Fibroblast of skin of left quadriceps (primary cell): Measurements from ENCODE around the gene SCN2A.

Experiments used
- DNase-seq, 2 experiments: peaks; one replicate each; pipeline ENCODE4 v3.0.0-alpha.2; 2013; ENCODE audit warnings: low read depth in 2 of 2

The SCN2A gene

DNA sequence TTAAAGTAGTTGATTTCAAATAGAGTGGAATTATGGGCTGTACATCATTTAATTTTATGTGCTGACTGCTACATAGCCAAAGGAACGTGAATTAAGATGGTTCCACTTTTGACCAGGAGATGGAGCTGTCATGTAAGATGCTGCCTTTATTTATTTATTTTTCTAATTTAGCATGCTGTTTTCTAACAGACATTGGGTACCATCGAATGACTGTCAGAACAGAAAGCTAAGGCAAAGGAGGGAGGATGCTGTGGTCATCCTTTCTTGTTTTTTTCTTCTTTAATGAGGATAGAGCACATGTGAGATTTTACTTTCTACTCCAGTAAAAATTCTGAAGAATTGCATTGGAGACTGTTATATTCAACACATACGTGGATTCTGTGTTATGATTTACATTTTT lies at the start of gene SCN2A:
SCN2A (plus strand) TSS at position 185 of the 400 bp plus-strand sequence. CDS start 56,410 bp downstream, outside the sequence.
- DNase-seq = peak; percentile 5 to 8

DNA sequence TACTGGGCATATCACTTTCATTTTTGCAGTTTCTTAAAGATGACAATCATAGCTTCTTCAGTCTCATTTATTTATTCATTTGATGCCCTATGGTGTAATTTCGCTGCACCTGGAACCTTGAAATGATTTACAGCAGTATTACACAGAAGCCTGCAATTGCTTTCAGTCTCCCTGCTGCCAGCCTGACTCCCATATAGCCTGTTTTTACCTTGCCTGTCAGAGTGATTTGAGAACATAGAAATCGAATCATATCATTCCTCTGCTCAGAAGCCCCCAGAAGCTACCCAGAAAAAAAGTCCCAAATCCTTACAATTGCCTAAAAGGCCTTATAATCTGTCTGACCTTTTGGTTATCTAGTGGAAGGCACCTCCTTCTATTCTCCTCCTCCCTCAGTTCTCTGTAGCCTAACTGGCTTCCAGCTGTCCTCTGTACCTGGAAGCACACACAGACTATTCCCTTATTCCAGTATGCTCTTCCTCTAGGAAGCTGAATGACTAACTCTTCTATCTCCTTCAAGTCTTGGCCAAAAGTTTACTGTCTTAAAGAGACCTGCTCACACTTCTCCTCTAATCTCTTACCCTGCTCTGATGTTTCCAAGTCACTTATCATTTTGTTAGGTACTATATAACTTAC lies 48.0 kb upstream of the SCN2A start:
- DNase-seq = no peak

DNA sequence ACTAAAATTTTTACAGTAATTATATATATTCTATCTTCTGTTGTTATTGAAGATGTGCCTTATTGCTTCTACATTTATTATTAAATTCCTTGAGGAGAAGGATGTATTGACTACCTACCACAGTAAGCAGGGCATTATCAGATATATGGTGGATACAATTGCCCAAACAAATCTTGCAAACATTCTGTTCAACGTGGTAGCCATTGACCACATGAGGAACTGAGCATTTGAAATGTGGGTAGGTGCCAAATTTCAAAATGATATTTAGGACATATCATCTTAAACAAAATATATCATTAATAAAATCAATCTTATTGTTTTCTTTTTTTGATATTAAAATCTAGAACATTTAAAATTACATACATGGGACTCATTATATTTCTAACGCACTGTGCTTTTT lies 46.5 kb upstream of the SCN2A start:
- no peak for DNase-seq

DNA sequence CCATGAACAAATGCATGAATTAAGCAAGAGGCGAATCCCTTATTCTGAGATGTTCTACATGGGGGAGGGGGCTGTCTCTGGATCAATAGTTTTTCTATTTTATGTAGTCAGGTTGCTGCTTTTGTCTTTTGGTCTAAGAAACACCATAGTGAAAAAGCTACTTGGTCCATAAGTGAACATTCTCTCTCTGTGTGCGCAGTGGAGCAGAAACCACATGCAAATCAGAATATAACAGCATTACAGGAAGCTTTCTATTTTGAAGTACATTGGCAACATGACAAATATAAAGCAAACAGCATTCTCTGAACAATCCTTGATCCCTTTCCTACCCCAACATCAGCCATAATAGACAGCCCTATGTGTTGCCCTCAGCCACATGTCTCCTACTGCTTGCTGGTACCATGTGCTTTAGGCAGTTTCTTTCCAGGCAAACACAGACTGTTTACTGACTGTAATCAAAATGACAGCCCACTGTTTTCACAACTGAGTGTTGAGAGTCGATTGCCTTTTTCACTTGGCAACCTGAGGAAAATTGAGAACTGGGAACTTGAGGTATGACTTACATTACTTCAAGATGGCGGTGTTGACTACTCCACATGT lies 45.9 kb upstream of the SCN2A start:
- DNase-seq = no peak

DNA sequence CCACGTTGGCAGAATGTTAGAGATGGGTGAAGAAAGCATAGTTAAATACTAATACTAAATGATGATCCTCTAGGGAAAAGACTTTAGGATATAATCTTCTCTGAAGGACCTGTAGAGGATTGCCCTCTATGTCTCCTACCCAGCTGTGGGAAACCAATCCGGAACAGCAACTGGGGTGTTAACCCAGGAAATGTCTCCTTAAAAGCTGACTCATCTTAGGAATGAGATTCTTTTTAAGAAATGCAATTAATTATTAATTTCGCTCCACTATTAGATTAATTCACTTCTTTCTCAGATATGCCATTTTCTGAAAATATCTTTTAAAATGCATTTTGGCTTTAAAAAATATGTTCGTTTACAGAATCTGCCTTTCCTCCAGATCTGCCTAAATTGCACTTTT lies 42.8 kb upstream of the SCN2A start:
- no peak for DNase-seq

DNA sequence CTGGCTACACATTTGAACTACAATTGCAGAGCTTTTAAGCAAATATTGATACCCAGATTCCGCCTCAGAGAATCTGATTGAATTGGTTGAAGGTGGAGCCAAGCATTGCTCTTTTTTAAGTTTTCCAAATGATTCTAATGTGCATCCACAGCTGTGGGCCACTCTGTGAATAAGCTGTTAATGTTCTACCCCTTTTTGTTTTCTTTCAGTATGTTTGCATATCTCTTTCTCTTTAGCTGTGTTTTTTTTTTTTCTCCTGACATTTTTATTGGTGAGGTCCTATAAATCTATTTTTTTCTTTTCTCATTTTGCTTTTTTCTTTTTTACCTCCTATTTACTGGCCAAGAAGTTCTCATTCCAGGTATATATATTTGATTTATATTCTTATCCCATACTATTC lies 41.9 kb upstream of the SCN2A start:
- no peak for DNase-seq

DNA sequence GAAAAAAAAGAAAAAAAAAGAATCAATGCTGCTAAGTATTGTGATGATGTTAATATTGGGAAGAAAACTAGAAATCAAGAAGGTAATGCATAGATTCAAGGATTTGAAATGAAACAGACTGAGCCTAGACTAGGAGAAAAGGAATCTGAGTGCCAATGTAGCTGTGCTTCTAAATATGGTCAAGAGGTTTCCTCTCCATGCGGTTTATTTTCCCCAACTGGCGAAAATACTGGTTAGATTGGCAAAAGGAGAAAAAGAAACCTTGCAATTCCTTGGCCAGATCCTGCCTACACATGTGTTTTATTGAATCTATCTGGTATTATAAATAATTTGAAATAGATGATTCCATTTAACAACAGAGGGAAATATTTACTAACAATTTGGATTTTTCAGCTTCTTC lies 41.0 kb upstream of the SCN2A start:
- no peak for DNase-seq

DNA sequence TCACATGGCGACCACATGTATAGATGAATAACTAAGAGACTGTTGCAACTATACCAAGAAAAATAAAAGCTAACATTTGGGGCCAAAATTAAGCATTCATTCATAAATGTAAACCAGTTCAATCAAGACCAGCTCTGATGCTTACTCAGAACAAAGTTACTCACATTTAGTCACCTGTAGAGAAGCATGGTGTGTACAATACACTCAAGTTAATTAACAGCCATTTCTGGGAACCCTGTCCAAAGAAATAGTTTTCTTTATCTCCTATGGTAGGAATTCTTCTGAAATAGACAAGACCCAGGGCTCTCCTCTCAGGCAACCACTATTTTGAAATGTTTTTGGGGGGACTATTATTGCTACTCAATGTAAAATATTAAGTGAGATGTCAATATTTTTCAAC lies 37.0 kb upstream of the SCN2A start:
- no peak for DNase-seq

DNA sequence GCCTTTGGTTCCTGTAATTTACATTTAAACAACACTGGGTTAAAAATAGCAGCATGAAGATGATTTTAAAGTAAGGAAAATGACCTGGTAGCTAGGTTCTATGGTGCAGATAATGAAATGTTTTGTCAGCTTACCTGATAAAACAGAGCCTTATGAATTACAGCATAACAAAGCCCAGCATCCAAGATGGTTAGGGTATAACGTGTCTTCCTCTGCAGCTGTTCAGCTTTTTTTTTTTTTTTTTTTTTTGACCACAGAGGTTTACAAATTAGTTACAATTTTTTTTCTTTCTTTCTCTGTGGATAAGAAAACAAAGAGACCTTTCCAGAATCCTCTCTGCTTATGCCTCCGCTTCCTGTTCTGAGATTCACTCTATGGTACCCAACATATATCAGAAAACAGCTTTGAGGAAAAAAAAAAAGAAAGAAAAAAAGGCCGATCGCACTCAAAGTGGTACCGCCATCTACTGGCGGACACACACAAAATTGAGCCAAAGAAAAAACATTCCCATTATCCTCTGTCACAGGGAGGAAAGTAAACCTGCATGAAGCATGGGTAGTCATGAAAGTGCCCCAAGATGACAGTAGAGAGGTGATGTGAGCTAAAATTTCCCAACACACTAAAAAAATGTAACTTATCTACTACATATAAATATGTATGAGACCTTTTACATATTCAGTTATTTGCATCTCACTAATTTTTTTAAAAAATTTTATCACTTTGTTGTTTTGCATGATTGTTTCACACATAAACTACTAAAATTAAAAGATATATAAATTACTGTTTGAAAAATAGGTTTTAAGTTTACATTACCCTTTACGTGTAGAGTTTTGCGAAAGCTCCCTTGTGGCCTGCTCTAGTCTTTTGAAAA lies 35.3 kb upstream of the SCN2A start, which contains the start of gene SCN3A:
SCN3A (minus strand) TSS at position 362 of the 871 bp plus-strand sequence. CDS start 27,656 bp downstream, outside the sequence.
- DNase-seq = peak; percentile 17 to 20

DNA sequence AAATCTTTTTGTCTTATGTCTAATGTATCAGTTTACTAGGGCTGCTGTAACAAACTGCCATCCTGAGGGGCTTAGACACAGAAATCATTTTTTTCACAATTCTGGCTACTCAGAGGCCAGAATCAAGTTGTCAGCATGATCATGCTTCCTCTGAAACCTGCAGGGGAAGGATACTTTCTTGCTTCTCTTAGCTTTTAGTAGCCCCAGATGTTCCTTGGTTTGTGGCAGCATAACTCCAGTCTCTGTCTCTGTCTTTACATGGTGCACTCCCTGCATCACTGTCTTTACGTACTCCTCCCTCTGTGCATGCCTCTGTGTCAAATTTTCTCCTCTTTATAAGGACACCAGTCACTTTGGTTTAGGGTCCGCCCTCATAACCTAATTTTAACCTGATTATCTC lies 33.3 kb upstream of the SCN2A start:
- no peak for DNase-seq

DNA sequence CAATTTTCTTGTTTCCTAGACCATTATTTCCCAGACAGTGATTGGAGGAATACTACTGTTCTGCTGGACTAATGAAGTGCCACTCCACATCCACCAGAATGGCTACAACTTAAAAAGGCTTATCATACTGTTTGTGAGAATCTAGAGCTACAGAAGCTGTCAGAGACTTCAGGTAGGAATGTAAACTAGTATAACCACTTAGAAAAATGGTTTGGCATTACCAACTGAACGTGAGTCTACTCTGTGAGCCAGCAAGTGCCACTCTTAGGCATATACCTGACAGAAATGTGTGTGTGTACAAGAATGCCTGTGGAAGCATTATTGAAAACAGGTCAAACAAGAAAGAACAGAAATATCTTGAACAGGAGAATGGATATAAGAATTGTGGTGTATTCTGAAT lies 31.1 kb upstream of the SCN2A start:
- no peak for DNase-seq

DNA sequence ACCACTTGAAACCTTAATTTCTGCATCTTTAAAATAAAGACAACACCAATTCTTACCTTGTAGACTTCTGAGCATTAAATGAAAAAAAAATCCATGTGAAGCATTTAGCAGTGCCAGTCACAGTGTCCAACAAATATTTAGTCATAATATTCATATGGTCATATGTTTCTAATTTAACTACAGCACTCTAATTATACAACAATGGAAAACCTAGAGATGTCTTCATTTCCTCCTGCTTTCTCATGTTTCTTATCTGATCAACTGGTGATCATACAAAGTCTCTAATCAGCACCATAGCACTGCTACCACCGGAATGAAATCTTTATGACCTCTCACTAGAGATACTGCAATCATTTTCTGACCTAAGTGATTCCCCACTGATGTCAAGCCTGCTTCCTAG lies 25.1 kb upstream of the SCN2A start:
- no peak for DNase-seq

DNA sequence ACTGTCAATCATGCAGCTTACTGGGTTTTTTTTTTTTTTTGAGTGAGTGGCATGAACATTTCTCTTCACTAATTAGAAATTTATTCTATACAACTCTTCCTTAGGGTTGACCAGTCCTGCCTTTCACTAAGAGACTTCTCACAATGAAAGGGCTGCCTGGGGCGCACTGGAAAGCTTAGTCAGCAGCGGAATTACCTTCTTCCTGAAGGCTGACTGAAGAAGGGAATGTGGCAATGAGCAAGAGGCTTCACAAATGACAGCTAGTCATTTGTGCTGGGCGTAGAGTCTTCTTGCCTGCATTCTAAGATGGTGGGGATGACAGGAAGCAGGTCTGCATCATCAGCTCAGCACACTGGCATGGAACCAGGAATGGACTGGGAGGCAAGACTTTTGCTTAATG lies 19.7 kb upstream of the SCN2A start:
- DNase-seq = no peak

DNA sequence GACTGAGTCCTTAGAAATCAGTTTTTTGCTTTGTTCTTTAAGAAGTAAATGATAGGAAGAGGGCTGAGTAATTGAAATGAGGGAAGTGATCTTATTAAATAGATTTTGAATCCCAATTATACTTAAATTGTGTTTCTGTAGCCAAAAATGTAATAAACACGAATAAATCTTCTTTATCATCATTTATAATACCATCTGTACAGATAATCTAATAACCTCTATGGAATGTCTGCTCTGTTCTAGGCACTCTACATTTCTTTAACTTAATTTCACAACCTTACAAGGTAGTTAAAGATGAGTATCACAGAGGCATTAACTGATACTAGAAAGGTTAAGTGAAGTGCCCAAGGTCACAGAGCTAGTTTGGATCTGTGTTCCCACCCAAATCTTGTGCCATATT lies 14.3 kb upstream of the SCN2A start:
- DNase-seq = no peak

DNA sequence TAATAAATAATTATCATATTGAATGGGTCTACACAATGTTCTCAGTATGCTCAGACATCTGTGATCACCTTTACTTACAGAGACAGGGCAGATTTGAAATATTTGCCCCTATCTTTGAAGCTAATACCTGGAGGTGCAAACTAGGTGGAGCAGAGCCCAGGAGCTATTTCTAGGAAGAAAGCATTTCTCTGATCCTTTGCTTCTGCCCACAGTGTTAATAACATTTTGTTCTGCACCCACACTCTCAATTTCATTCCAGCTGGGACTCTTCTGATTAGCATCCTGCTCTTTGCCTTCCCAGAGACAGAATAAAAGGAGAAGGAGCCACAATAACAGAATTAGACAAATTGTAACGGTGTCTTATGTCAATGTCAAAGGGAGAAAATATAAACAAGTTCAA lies 11.6 kb upstream of the SCN2A start:
- DNase-seq = no peak

DNA sequence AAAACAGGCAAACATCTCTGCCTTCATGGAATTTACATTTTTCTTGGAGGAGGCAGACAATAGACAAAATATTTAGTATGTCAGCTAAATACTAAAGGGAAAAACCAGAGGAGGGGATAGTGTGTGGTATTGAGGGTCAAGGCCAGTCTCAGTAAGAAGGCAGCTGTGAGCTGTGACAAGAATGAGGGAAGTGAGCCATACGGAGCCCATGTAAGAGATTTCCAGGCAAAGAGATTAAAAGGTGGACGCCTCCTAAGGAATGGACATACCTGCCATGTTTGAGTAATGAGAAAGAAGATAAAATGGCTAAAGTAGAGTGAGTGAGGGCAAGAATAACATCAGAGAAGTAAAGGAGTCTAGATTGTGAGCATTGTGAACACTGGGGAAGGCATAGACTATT lies 2.2 kb upstream of the SCN2A start:
- DNase-seq = no peak

DNA sequence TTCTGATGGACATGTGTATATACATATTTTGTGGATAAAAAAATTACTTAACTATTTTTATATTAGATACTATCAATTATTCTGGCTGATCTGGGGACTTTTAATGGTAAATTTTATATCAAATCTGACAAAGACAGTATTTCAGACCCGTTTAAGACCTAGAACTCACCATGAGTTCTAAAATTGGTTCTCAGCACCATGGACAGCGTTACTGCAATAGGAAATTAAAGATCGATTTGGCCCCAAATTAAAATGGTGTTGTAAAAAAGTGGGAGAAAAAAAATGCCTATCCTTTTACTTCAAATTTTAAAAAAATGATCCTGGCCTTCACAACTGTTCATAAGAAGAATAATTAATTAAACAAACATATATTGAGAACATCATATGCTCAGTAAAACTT lies 919 bp upstream of the SCN2A start:
- DNase-seq = peak; percentile 13 to 20

DNA sequence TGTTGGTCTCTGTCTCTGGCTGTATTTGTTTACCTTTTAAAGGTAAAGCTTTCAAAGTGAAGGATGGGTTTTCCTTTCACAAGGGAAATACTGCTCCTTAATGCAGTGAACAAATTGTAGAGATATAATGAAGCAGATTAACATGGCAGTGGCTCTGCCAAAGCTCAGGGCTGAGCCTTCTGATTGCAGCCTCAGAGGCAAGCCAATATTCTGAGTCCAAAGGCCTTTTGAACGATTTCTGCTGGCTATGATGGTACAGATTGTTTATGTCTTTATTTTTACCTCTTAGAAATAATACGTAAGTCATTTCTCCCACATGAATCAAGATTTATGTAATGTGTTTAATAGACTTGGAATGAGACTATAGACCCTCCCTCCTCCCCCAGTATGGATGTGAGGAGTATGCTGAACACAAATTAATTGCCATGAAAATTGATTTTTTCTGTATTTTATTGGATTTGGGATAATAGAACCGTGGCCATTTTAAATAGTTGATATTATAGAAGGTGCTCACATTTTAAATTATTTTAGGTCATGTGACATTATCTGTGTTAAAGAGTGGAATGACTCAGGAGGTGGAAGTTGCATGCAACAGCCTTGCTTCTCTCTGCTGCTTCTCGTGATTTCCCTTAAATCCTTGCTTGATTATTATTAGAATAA lies 772 bp downstream of the SCN2A start:
- no peak for DNase-seq

DNA sequence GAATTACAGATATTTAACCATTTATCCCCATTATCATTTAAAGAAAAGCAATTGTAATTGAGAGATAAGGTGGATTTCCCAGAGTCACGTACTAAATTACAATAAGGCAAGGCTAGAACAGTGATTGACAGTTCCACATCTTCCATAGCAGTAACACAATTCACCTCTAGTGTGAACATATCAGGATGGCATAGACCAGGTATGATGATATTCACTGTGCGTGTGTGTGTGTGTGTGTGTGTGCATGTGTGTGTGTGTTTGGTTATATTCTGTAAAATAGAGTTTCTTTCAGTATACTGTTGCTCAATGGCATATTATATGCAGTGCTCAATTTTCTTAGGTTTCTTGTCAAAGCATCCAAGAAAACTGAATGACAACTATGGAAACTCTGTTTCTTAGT lies 1.7 kb downstream of the SCN2A start:
- DNase-seq = no peak

DNA sequence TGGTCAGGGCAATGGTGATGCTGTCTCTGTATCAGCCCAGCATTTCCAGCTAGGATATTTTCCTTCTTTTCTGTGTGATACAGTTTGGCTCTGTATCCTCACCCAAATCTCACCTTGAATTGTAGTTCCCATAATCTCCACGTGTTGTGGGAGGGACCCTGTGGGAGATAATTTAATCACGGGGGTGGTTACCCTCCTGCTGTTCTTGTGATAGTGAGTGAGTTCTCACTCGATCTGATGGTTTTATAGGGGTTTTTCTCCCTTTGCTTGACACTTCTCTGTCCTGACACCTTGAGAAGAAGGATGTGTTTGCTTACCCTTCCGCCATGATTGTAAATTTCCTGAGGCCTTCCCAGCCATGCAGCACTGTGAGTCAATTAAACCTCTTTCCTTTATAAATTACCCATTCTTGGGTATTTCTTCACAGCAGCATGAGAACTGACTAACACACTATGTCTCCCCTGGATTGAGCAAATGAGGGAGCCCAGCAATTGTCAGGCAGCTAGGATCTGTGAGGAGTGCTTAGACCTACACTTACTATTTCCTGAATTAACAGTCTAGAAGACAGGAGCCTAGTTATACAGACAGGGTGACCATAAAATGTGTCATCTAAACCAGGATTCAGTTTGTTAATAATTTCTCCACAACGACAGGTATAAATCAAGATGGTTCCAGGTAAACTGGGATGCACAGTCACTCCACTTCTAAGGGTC lies 6.0 kb downstream of the SCN2A start:
- DNase-seq = no peak

DNA sequence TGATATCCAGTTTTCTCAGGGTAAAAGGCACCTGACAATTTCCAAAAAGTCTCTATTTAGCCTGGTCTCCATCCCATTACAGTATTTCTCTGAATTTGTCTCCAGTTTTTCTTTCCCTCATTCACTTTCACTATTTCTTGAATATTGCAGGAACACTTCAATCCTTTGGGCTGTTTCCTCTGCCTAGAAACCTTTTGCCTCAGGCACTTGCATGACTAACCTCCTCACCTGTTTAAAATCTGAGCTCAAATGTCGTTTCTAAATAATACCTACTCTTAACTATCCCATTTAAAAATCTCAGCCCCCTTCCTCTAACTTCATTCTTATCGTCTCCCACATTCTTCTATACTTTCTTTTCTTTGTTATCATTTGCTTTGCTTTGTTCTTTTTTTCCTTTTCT lies 9.0 kb downstream of the SCN2A start:
- DNase-seq = no peak

DNA sequence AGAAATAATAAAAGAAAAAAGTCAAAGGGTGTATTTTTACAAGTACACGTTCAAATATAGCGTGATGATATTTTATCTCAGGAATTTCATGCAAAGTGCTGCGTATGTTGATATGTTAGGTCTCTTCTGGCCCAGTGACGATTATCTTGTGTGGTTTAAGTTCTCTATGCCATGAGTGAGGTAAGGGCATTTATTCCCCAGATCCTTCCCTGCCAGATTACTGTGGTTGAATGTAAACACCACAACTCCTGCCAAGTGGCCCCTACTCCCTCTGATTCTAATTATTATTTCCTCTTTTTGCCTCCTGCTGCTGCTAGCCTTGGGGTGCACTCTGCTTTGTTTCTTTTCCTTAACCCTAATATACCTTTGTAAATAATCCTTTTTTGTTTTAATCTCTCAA lies 12.2 kb downstream of the SCN2A start:
- DNase-seq = no peak
